ENCODE results near the gene USP4. TPM values are rescaled to one million over a fixed set of nuclear protein-coding genes. Genes with fewer than 3 reads are reported as not detected.

Gene USP4
- total RNA-seq, 1 donor from 2014 or later = 21.0 TPM

- no peaks in the 10 kb centered on the region for H3K27me3 ChIP-seq
- no peak overlapping the region for H3K4me3 ChIP-seq
- H3K27ac ChIP-seq = no peak overlapping the region
- Mint-ChIP-seq H3K27ac (no peak overlapping the region), H3K27me3 (ENCODE audit: insufficient read depth, low read depth) (peaks cover 12% of the 10 kb centered on the region), H3K4me1 (peaks cover 26% of the 10 kb centered on the region), H3K36me3 (peaks cover 2% of the 10 kb centered on the region), H3K9me3 (no peaks in the 10 kb centered on the region), H3K4me3 (no peak overlapping the region)
- H3F3A ChIP-seq (ENCODE audit: low read depth) = peaks cover 30% of the 10 kb centered on the region
- no peak overlapping the region for H2AFZ ChIP-seq (replicated peaks)
- peaks cover 7% of the 10 kb centered on the region for H3K4me1 ChIP-seq
- H3K9ac ChIP-seq = no peak overlapping the region
- H3K79me2 ChIP-seq (ENCODE audit: low read depth) = peaks cover 27% of the 10 kb centered on the region
- H3K9me3 ChIP-seq (ENCODE audit: low read depth) = no peaks in the 10 kb centered on the region
- no peak overlapping the region for H3K4me2 ChIP-seq
- no peaks in the 10 kb centered on the region for H3K36me3 ChIP-seq
- no peaks in the 10 kb centered on the region for H4K20me1 ChIP-seq (ENCODE audit: low read depth)
- DNase-seq (ENCODE audit: low spot score) = no peak
- no peak for TF ChIP-seq EZH2 (IDR thresholded peaks at IDR 0.05)
- TF ChIP-seq EZH2phosphoT487 (IDR thresholded peaks at IDR 0.05) = no peak
- TF ChIP-seq CTCF (IDR thresholded peaks at IDR 0.05) = no peak
Measured at GRCh38 chr3:49341996-49342395, 2.1 kb upstream of the USP4 start.

- H3K9me3 Mint-ChIP-seq = no peaks in the 10 kb centered on the region
- Histone ChIP-seq H3K4me2 (peak overlapping the region; percentile 76), H2AFZ (replicated peaks) (peak overlapping the region; percentile 66), H3K4me1 (peaks cover 7% of the 10 kb centered on the region), H3K27ac (peak overlapping the region; percentile 63), H3K79me2 (ENCODE audit: low read depth) (peaks cover 36% of the 10 kb centered on the region), H4K20me1 (ENCODE audit: low read depth) (no peaks in the 10 kb centered on the region), H3K4me3 (peak overlapping the region; percentile 64), H3K9me3 (ENCODE audit: low read depth) (no peaks in the 10 kb centered on the region), H3K36me3 (no peaks in the 10 kb centered on the region), H3K9ac (peak overlapping the region; percentile 28), H3F3A (ENCODE audit: low read depth) (peaks cover 30% of the 10 kb centered on the region), H3K27me3 (no peaks in the 10 kb centered on the region)
- DNase-seq (ENCODE audit: low spot score) = peak; percentile 76
- H3K4me1 Mint-ChIP-seq = peaks cover 26% of the 10 kb centered on the region
- H3K4me3 Mint-ChIP-seq = peak overlapping the region; percentile 97
- peak overlapping the region; percentile 93 for H3K27ac Mint-ChIP-seq
- TF ChIP-seq EZH2phosphoT487 (IDR thresholded peaks at IDR 0.05) (no peak), CTCF (IDR thresholded peaks at IDR 0.05) (no peak), EZH2 (IDR thresholded peaks at IDR 0.05) (no peak)
- peaks cover 12% of the 10 kb centered on the region for H3K27me3 Mint-ChIP-seq (ENCODE audit: insufficient read depth, low read depth)
- peaks cover 10% of the 10 kb centered on the region for H3K36me3 Mint-ChIP-seq
Measured at GRCh38 chr3:49339581-49339940, 292 bp downstream of the USP4 start.

GRCh38 chr3:49333916-49334633 lies 5.8 kb downstream of the USP4 start:
- H3K9me3 ChIP-seq (ENCODE audit: low read depth) = no peaks in the 10 kb centered on the region
- H3K4me1 ChIP-seq = peaks cover 5% of the 10 kb centered on the region
- Mint-ChIP-seq H3K4me3 (no peak overlapping the region), H3K36me3 (peaks cover 18% of the 10 kb centered on the region), H3K27ac (no peak overlapping the region), H3K4me1 (peaks cover 8% of the 10 kb centered on the region), H3K27me3 (ENCODE audit: insufficient read depth, low read depth) (peaks cover 3% of the 10 kb centered on the region), H3K9me3 (no peaks in the 10 kb centered on the region)
- H3K79me2 ChIP-seq (ENCODE audit: low read depth) = peaks cover 29% of the 10 kb centered on the region
- H3F3A ChIP-seq (ENCODE audit: low read depth) = peaks cover under 1% of the 10 kb centered on the region
- no peaks in the 10 kb centered on the region for H3K36me3 ChIP-seq
- no peak overlapping the region for H2AFZ ChIP-seq (replicated peaks)
- H3K4me3 ChIP-seq = no peak overlapping the region
- H3K27ac ChIP-seq = no peak overlapping the region
- no peaks in the 10 kb centered on the region for H3K27me3 ChIP-seq
- no peak overlapping the region for H3K4me2 ChIP-seq
- TF ChIP-seq CTCF (IDR thresholded peaks at IDR 0.05) (no peak), EZH2 (IDR thresholded peaks at IDR 0.05) (no peak), EZH2phosphoT487 (IDR thresholded peaks at IDR 0.05) (no peak)
- H4K20me1 ChIP-seq (ENCODE audit: low read depth) = no peaks in the 10 kb centered on the region
- no peak for DNase-seq (ENCODE audit: low spot score)
- no peak overlapping the region for H3K9ac ChIP-seq
